Fibroblast of gingiva (primary cell): ENCODE measurements around the gene PLXNA4.

Experiments used
- DNase-seq: peaks from one replicate; pipeline ENCODE4 v3.0.0-alpha.2; 2011; ENCODE audit warnings: low read depth

The PLXNA4 gene

DNA sequence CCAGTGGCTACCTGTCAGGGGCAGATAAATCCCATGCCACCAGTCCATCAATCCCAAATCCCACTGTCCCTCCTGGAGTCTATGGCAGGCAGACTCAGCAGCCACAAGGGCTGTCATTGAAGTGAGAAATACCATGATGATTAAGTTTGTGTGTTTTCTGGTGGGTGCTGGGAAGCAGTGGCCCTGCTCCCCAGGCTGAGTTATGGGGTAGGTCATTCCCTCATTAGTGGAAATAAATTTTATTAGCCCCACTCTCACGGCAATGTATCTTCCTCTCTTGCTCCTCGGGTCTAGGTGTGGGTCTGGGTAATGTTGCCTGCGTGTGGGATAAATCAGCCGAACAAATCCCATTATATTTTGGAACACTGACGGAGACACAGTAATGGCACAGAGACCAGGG is 76.8 kb downstream of the PLXNA4 start:
- DNase-seq = no peak

DNA sequence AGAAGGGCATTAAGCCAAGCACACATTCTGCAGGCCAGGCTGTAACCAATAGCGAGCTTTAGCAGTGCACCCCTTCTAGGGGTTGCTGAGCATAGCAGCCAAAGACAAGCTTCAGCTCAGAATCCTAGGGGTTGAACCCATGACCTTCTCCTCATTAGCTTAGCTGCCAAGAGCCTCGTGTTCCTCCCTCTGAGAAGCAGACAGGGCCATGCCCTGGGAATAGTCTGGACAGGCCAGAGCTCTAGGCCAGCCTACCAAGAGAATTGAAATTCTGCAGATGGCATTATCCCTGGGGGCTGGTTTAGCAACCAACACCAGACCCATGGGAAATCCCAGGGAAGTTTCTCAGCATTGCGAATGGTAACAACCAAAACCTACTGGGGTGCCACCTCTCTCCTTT is 77.2 kb downstream of the PLXNA4 start:
- no peak for DNase-seq

DNA sequence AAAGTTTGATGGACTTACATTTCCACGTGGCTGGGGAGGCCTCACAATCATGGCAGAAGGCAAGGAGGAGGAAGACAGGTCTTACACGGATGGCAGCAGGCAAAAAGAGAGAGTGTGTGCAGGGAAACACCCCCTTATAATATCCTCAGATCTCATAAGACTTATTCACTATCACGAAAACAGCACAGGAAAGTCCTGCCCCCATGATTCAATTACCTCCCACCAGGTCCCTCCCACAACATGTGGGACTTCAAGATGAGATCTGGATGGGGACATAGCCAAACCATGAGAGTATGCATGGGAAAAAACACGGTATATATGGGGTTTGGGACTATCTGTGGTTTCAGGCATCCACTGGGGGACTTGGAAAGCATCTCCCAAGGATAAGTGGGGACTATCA is 78.0 kb downstream of the PLXNA4 start:
- no peak for DNase-seq

DNA sequence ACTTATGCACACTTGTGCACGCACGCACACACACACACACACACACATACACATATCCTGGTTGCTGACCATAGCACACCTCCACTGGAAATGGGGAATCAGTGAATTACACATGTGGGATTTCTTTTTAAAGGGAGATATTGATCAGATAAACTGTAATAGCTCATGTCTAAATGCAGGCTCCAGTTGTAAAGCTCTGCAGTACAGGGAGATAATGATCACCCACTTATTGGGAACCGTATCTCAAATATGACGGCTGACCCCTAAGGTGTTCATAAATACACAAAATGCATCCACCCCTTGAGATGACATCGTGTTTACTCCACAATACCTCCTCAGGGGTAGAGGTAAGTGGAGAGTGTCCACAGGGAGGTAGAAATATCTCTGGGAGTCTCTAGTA is 79.2 kb downstream of the PLXNA4 start:
- DNase-seq = no peak

DNA sequence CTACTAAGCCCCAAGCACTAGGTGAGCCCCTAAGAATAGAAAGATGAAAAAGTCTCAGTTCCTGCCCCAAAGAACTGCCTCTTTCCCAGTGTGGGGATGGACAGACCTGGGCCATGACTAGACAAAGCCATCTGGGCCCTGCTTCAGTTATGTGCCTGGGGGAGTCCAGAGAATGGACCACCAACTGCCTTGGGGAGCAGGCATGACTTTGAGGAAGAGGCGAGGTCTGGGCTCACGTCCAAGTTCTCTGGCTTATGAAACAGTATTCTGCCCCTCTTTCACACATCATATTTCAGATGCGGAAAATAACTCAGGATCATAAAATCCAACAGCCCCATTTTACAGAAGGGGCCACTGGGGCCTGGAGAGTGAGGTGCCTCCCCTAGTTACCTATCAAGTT is 80.3 kb downstream of the PLXNA4 start:
- DNase-seq = no peak

DNA sequence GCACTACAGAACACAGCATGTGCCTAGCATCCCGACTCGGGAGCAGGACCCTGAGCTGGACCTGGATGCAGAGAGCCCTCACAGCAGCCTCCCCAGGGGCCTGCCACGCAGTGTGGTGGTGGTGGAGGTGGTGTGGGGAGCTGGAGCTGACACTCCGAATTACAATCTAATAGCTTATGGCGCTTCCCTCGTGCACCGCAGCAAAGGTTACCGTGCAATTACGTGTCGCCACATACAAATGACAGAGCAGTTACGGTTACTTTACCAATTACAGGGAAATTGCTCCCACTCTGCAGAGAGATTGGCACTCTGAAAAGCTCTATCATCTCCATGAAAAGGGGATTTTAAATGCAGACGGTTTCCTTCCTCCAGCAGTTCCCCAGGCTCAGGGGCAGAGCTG is 81.8 kb downstream of the PLXNA4 start:
- DNase-seq = no peak

DNA sequence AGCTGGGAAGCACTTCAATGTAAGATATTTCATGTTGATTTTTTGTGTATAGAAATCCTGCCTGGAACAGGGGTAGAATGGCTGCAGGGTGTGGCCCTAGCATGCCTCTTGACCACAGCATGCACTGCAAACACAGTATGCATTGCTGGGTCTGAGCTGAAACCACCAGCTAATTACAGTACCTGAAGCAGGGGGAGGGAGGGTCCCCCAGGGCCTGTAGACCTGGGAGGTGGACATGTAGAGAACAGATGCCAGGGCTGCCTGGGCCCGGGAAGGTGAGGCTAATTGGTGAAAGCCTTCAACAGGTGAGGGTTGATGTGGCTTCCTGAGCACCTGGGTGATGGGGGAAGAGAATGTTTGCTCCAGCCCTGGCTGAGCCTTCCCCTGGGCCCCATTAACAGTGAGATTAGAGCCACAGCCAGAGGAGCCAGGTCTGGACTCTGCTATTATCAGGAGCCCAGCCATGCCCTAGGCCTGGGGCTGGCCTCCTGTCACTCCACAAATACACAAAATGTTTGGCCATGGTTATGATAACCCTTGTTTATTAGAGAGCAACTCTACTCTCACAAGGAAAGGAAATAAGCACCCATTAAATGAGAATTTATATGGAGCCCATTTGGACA is 83.3 kb downstream of the PLXNA4 start:
- DNase-seq = no peak

DNA sequence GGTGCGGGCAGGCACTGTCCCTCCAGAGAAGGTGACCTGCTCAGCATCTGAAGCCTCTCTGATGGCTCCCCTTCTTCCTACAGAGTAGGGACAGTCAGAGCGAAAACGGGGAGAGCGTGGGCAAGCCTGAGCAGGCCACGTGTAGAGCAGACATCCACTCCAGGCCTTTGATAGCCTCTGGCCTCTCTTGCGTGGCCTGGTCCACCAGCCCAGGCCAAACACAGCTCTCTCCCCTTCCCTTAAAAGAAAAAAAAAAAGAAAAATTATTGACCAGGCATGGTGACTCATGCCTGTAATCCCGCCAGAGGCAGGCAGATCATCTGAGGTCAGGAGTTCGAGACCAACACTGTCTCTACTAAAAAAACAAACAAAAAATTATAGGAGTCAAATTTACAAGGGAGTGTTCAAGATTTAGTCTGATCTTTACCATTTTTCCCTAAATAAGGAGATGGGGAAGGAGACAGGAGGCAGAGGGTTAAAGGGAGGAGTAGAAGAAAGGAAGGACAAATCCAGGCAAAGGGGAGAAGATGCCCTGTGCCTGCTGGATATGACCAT is 84.8 kb downstream of the PLXNA4 start:
- DNase-seq = no peak

DNA sequence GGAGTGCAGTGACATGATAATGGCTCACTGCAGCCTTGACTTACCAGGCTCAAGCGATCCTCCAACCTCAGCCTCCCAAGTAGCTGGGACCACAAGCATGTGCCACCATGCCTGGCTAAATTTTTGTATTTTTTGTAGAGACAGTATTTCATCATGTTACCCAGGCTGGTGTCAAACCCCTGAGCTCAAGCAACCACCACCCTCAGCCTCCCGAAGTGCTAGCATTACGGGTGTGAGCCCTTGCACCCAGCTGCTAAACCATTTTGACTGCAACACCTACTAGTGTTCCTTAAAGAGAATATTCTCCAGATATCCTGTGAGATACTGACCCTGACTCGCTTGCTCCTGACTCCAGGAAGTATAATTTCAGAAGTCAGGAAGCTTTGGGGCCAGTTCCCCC is 85.8 kb downstream of the PLXNA4 start:
- DNase-seq = no peak

DNA sequence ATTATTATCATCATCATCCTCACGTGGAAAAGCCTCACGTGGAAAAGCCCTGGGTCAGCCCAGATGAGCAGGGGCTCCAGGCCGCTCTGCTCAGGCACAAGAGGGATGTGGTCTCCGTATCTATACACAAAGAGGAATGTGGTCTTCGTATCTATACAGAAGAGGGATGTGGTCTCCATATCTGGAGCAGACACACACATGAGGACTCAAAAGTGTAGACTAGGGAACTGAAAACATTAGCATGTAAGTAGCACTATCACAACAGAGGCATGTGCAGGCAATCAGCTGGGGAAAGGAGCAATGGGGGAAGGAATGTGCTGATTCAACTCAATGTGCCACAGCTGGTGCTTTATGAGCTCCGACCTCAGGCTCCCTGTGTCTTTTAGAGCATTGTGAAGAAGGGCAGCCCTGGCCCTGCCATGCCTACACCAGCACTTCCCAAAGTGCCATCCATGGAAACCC is 86.5 kb downstream of the PLXNA4 start:
- no peak for DNase-seq

DNA sequence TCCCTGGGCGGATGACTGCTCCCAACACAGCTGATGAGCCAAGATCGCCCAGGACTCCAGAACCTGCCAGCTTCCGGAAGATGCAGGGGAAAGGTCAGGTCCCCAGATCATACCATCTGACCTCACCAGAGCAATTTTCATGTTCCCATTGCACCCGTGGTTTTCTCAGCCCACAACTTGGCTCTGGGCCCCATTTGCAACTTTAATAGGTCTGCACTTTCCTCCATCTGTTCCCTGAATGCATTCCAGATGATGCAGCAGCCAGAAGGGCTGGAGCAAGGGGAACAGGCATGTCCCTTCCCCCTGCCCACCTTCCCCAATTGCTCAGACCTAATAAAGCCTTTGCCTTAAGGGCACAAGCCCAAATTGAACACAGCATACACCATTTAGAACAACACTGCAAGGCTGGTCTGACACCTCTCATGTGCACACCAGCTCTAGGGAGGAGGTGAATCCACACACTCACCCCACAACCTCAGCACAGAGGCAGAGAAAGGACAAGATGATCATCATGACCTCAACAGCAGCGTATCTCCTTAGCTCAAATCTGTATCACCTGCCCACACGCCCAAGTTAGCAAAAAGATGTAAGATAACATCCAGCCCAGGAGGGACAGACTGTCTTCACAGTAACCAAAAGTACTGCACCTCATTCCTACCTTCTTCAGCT is 87.5 kb downstream of the PLXNA4 start:
- no peak for DNase-seq

DNA sequence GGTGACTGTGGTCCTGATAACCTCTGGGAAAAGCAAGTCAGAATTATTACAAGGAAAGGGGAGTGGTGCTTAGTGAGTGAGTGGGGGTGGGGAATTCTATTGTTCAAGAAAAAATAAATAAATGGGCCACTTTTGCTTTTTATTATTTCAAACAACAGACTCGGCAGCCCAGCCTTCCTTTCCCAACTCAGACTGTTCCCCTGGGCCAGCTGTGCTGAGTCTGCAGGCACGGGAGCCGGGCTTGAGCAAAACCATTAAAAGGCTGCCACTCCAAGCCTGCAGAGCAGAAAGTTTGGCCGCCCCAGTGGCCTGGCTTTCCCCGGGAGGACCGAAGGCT is 90.0 kb downstream of the PLXNA4 start:
- DNase-seq = no peak

DNA sequence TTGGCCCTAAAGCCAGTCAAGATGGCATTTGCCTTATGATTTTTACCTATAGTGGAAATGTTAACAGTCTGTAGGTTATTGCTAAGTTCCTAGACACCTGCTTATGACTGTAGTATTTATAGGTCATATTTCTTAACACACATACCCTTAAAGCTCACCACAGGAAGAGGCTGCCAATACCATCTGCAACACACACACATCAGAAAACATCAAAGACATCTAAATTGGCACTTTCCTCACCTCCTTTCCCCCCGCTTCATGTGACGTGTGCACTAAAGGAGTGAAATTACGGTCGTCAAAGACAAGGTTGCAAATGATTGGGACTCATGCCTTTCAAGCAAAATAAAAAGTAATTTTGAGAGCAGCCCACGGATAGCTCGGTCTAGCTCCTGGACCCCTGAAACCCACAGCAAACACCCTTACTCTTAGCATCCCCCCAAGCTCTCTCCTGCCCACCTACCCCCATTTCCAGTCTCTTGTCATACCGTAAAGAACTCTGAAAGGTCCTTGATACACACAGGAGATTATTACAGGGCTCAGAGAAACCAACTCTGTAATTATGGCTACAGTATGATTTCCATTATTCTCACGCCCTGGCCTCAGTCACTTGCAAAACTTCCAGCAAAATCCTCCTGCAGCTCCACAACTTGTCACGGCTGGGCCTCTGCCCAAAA is 90.5 kb downstream of the PLXNA4 start:
- DNase-seq = no peak

DNA sequence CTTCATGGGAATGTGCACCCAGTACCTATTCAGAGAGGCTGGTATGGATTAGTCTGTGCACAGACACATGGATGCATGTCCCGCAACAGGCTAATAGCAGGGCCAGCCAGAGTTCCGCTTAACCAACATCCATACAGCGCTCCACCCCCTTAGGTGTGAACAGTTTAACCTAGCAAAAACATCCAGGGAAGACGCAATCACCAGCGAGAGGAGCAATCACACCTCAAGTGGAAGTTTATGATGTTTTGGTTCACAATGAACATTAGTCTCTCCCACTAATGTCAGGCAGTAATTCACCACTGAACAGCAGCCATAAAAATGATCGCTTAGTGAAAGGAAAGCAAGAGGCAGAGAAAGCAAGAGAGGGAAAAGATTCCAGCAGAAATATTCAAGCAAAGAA is 91.1 kb downstream of the PLXNA4 start:
- no peak for DNase-seq

DNA sequence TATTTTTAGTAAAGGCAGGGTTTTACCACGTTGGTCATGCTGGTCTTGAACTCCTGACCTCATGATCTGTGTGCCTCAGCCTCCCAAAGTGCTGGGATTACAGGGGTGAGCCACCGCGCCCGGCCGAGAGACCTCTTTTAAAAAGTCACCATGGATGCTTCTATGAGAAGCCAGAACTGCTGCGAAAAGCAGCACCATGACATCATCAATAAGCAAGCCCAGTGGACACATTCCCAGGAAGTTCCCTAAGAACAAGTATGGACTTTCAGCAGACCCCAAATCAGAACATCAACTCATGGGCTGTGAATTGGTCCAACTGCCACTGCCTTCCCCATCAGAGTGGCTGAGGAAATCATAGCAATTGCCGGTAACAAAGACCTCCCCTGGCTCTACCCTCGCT is 93.4 kb downstream of the PLXNA4 start:
- no peak for DNase-seq

DNA sequence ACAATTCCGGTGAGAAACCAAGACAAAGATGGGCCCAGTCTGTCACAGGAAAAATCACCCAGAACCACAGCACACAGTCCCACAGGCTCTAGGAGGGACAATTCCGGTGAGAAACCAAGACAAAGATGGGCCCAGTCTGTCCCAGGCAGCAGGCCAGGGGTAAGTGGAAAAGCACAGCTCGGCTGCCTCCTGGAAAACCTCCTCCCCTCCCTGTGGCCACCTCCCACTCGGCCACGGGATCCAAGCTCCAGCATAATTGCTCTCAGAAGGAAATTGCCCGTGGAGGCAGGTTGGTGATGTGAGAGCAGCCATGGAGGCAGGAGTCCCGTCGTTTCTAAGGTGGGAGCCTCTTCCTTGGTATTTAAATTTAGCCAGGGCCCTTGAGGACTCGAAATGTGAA is 95.7 kb downstream of the PLXNA4 start:
- no peak for DNase-seq

DNA sequence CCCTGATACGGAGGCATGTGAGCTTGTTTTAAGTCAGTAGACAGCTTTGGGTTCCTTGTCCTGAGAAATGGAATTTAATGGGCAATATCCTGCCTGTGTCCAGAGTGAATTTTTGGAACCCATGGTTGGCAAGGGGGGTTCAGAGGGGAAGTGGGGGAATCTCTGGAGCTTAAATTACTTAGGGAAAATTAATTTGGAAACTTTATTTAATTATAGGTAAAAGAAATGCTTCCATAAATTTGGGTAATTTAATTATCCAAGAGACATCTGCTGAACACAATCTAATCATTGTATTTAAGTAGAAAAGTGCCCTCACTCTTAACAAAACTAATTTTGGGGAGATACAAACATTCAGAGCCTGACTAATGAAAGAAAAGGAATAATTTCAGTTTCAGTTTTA is 99.7 kb downstream of the PLXNA4 start:
- no peak for DNase-seq

DNA sequence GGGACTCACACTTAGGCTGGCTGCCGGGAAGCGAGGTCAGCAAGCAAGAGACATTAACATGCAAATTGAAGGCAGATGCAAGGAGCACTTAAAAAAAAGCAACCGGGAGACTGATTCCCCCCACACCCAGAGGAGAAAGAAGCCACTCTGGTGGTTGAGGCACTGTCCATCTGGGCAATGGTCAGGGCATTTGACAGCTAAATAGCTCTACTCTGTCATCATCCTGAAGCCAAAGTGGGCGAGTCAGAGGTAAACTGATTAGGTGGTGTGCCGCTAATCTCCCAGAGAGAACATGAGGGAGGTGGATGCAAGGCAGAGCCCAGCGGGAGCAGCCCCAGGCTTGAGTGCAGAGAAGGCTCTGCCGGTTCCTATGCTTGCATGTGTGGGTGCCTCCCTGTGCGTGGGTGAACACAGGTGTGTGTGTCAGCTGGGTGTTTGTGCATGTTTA is 100.6 kb downstream of the PLXNA4 start:
- DNase-seq = no peak

DNA sequence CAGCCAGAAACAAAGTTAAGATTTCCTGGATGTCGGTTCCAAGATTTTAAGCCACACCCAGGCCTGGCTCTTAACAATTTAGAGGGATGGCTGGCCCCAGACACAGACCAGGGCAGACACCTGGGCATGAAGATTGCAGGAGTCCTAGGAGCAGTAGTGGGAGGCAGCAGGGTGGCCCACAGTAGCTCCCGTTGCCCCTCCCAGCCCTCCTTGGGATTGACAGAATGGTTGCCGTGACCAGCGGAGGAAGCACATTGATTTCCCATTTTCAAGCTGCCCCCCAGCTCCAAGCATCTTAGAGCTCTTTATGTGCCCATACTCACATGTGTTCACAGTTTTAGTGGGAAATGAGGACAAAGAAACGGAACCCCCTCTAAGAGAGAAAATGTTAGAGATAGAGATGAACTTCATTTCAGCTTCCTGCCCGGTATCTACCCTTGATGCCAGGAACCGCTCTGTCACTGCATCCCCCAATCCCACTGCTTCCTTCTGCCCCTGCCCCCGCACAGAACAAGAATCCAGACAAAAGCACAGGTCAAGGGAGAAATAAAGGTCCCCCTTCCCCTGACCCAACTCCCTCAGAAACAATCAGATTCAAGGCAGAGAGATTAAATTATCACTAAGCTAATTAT is 101.1 kb downstream of the PLXNA4 start:
- no peak for DNase-seq

DNA sequence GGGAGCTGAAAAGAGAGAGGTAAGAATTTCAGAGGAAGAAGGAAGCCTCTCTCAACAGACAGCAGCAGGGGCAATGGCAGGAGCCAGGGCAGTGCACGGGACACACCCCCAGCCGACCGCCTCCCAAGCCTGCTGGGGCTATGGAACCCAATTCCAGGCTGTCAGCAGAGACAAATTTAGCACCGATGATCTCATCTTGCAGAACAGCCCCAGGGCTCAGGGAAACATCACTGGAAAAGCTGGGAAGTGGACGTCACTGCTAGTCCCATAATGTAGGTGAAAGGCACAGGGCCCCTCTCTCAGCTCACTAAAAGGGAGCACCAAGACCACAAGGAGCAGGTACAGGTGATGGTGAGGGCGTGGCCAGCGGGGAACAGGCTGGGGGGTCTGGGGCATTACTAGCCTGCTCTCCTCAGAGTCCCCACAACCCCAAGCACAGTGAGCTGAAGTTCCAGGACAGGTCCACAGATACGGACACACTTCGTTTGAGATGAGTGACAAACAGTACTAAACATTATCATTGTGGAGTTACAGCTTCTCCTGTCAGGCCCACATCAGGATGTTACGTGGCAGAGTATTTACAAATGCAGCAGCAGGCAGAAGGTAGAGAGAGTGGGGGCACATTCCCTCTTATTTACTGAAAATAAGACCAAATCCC is 103.7 kb downstream of the PLXNA4 start:
- DNase-seq = no peak

DNA sequence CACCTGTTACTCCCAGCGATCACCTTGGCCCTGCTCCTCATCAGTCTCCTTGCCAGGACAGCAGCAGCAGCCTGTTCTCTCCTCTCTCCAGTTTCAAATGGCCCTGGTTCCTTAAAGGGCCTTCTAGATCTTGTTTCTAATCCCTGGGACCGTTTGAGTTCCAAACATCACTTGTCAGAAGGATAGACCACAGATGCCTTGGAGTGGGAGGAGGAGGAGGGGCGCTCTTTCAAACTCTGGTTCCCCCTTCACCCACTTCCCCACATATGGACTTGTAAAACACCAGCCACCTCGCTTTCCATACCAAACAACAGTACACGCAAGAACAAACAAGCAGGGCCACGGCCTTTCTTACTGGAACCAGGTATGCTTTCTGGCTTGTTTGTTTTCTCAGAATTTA is 104.8 kb downstream of the PLXNA4 start:
- DNase-seq = no peak

DNA sequence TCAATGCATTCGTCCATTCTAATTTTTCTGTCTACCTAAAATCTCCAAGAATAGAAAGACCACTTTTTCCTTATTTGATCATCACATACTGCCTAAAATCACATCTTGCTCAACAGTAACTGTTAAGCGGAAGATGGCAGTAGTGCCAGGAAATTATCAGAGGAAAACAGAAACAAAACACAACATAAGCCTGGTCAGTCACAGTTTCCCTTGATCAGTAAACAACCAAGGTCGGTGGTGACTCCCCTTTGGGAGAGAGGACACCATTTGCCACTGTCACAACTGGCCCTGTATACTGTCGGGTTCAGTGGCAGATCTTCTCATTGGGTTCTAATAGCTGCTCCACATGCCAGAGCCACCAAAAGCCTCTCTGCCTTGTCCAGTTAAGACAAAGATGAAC is 106.6 kb downstream of the PLXNA4 start:
- DNase-seq = no peak
